K562 (cell line): ENCODE data around the gene NUP153. TPM values are rescaled to one million over a fixed set of nuclear protein-coding genes. Genes with fewer than 3 reads are reported as not detected.

Experiments
- ATAC-seq: fragments of 200-7000 bp; cut with Tn5 transposase; 3 replicates; pipeline ENCODE4 v1.9.1; 2020; ENCODE audit warnings: moderate library complexity
- BruUV-seq: library from RNA; stranded (reverse); fragments of 400-500 nt; replicated peaks from 2 replicates; lab custom pipeline; 2021; lab: Mats Ljungman, UMichigan
- CTCF ChIA-PET: fragments of 300-600 bp; formaldehyde crosslinking; extraction: SDS; loops from one replicate; lab custom pipeline; 2021; ENCODE audit warnings: low intra/inter-chr PET ratio; lab: Yijun Ruan, JAX
- POLR2A ChIA-PET: fragments of 300-600, 350-650 bp; sonication (Branson Sonifier 250); formaldehyde crosslinking; extraction: SDS; loops from one replicate; lab custom pipeline; 2021; ENCODE audit warnings: antibody characterized with exemption, inconsistent platforms; lab: Yijun Ruan, JAX
- DNase-seq, 4 experiments: peaks; one replicate each; pipeline versions ENCODE4 v3.0.0 to v3.0.0-alpha.2; 2011 to 2018; ENCODE audit warnings: low spot score in 3 of 4, mixed read lengths in 3 of 4; ENCODE audit errors: extremely low read depth in 1 of 4
- FAIRE-seq: peaks from 2 replicates; lab custom pipeline; 2011; peaks lifted over from hg19 to GRCh38; lab: Jason Lieb, UNC
- H2AFZ ChIP-seq: 2 replicates; pipeline ENCODE4 v1.6.0; 2011; ENCODE audit warnings: low read depth, low read length, control low read depth, inconsistent platforms
- H3K27ac ChIP-seq: fragments of 200-600 bp; 3 replicates; pipeline ENCODE4 v1.8.0; 2011; ENCODE audit warnings: low read depth, mild to moderate bottlenecking, control low read depth, inconsistent platforms, low read length, moderate library complexity, mixed read lengths; ENCODE audit errors: extremely low read depth
- H3K27me3 ChIP-seq, 2 experiments: fragments of 300-600 bp in 1 of 2; 2 replicates in 1 of 2; 3 replicates in 1 of 2; pipeline versions ENCODE4 v1.6.0 to v1.8.0; 2011; ENCODE audit warnings: inconsistent platforms in 2 of 2, low read length in 2 of 2, mild to moderate bottlenecking in 1 of 2, mixed read lengths in 1 of 2, moderate library complexity in 1 of 2; ENCODE audit not compliant: control insufficient read depth in 2 of 2, insufficient read depth in 2 of 2
- H3K36me3 ChIP-seq: fragments of 300-600 bp; 3 replicates; pipeline ENCODE4 v1.8.0; 2011; ENCODE audit warnings: mild to moderate bottlenecking, low read length, inconsistent platforms; ENCODE audit not compliant: control insufficient read depth, insufficient read depth
- H3K4me1 ChIP-seq, 2 experiments: fragments of 200-600 bp in 1 of 2; replicated peaks in 1 of 2; 2 replicates in 1 of 2; 3 replicates in 1 of 2; pipeline versions ENCODE4 v1.5.1 to v1.8.0; 2011; ENCODE audit warnings: inconsistent platforms in 2 of 2, low read length in 2 of 2, mild to moderate bottlenecking in 1 of 2, mixed read lengths in 1 of 2, moderate library complexity in 1 of 2; ENCODE audit not compliant: control insufficient read depth in 2 of 2, insufficient read depth in 2 of 2
- H3K4me2 ChIP-seq: 2 replicates; pipeline ENCODE4 v1.6.1; 2011; ENCODE audit warnings: low read length, control low read depth, inconsistent platforms, mixed read lengths; ENCODE audit not compliant: insufficient read depth
- H3K4me3 ChIP-seq: fragments of 200-600 bp; sonication (generic), shearing (Covaris generic); 2 replicates; pipeline ENCODE4 v1.5.1; 2016; ENCODE audit warnings: control low read depth, inconsistent platforms
- H3K79me2 ChIP-seq: fragments of 200-600 bp; 3 replicates; pipeline ENCODE4 v1.8.0; 2011; ENCODE audit warnings: low read length, inconsistent platforms; ENCODE audit not compliant: control insufficient read depth, insufficient read depth
- H3K9ac ChIP-seq, 2 experiments: 2 replicates each; pipeline versions ENCODE4 v1.6.0 to v1.6.1; 2011; ENCODE audit warnings: low read depth in 2 of 2, low read length in 2 of 2, control low read depth in 1 of 2, inconsistent platforms in 1 of 2, mild to moderate bottlenecking in 1 of 2, mixed read lengths in 1 of 2; ENCODE audit not compliant: insufficient read depth in 1 of 2
- H3K9me1 ChIP-seq: one replicate; pipeline ENCODE4 v1.6.0; 2011; ENCODE audit warnings: inconsistent platforms, mild to moderate bottlenecking, low read length, moderate library complexity; ENCODE audit not compliant: control insufficient read depth, insufficient read depth
- H3K9me3 ChIP-seq: replicated peaks from 2 replicates; pipeline ENCODE4 v1.5.1; 2011; ENCODE audit warnings: low read depth, low read length, inconsistent platforms; ENCODE audit not compliant: control insufficient read depth, insufficient read depth
- H4K20me1 ChIP-seq: replicated peaks from 2 replicates; pipeline ENCODE4 v1.6.1; 2011; ENCODE audit warnings: low read length, inconsistent platforms, mixed read lengths; ENCODE audit not compliant: control insufficient read depth, insufficient read depth
- ADNP ChIP-seq: fragments of 200-800 bp; sonication (Bioruptor generic); IDR thresholded peaks from 2 replicates; pipeline ENCODE4 v1.6.1; 2016; ENCODE audit warnings: missing genetic modification characterization, missing compliant biosample characterization
- BACH1 ChIP-seq: fragments of 200-800 bp; sonication (Bioruptor generic); IDR thresholded peaks from 2 replicates; pipeline ENCODE4 v1.6.1; 2016; ENCODE audit warnings: missing genetic modification characterization, missing compliant biosample characterization
- CBFA2T2 ChIP-seq: fragments of 450-650 bp; conservative IDR thresholded peaks from 2 replicates; pipeline ENCODE4 v1.6.1; 2017; ENCODE audit warnings: mild to moderate bottlenecking
- CBFA2T3 ChIP-seq: fragments of 450-650 bp; IDR thresholded peaks from 2 replicates; pipeline ENCODE4 v1.6.1; 2017
- GTF2F1 ChIP-seq: IDR thresholded peaks from 2 replicates; pipeline ENCODE4 v1.6.1; 2011; ENCODE audit warnings: low read depth, low read length, improper control_type of control experiment
- HNRNPUL1 ChIP-seq: fragments of 200-400 bp; formaldehyde crosslinking; IDR thresholded peaks from 2 replicates; pipeline ENCODE4 v1.6.1; 2017; ENCODE audit warnings: low read length
- L3MBTL2 ChIP-seq: fragments of 450-650 bp; IDR thresholded peaks from 2 replicates; pipeline ENCODE4 v1.6.1; 2016; ENCODE audit warnings: mild to moderate bottlenecking, moderate library complexity
- MEIS2 ChIP-seq: fragments of 450-650 bp; IDR thresholded peaks from 2 replicates; pipeline ENCODE4 v1.6.1; 2014; ENCODE audit warnings: mild to moderate bottlenecking; ENCODE audit not compliant: partially characterized antibody
- NFRKB ChIP-seq: fragments of 450-650 bp; IDR thresholded peaks from 2 replicates; pipeline ENCODE4 v1.6.1; 2016; ENCODE audit warnings: low read depth
- TAF9B ChIP-seq: fragments of 450-650 bp; IDR thresholded peaks from 2 replicates; pipeline ENCODE4 v1.6.1; 2018; ENCODE audit warnings: mild to moderate bottlenecking; ENCODE audit not compliant: partially characterized antibody
- ZNF133 ChIP-seq: fragments of 250-450 bp; sonication (Bioruptor Pico); IDR thresholded peaks from 2 replicates; pipeline ENCODE4 v1.4.0; 2020; ENCODE audit warnings: mild to moderate bottlenecking
- ZNF766 ChIP-seq: fragments of 200-800 bp; sonication (Bioruptor generic); conservative IDR thresholded peaks from 2 replicates; pipeline ENCODE4 v1.6.1; 2016; ENCODE audit warnings: missing genetic modification characterization, missing compliant biosample characterization
- WGBS: fragments of 100-300 bp; shearing (Covaris generic); methylation state at CpG from one replicate; pipeline ENCODE4 v1.1.6; 2016; ENCODE audit warnings: low coverage, mixed read lengths; ENCODE audit not compliant: insufficient coverage; ENCODE audit errors: missing lambda C conversion rate; 5-methylcytosine and 5-hydroxymethylcytosine counted together
- in situ Hi-C: fragments of 300-500 bp; cut with MboI; formaldehyde crosslinking; loops from 4 replicates; pipeline ENCODE4 v1.15.0; 2018; ENCODE audit warnings: inconsistent platforms, mixed read lengths
- intact Hi-C: fragments of 100-400 bp; cut with micrococcal nuclease; formaldehyde crosslinking; loops from 2 replicates; pipeline ENCODE4 v1.14.2; 2022
- polyA plus RNA-seq, 8 experiments: library from polyadenylated mRNA; depleted of rRNA in 4 of 8; stranded (reverse) in 5 of 8; unstranded in 3 of 8; fragments of >200 nt; fragmentation: Nextera tagmentation in 2 of 8; fragmentation: Illumina TruSeq in 1 of 8; extraction: Ambion mirVana in 2 of 8; extraction: Trizol in 1 of 8; gene quantifications; 2 replicates each; pipeline versions ENCODE4 v1.2.1 to v1.2.3, GENCODE V29; 2011 to 2014; ENCODE audit warnings: inconsistent platforms in 1 of 8, missing spikeins in 1 of 8
- total RNA-seq, 7 experiments: library from RNA; depleted of rRNA in 6 of 7; stranded (reverse); fragments of >200 nt in 6 of 7; fragmentation: Illumina TruSeq in 2 of 7; extraction: Trizol in 2 of 7; gene quantifications; 2 replicates each; pipeline versions ENCODE4 v1.2.1 to v1.2.3, GENCODE V29; 2011 to 2021; ENCODE audit warnings: low replicate concordance in 1 of 7
- TF ChIP-seq, protein P1 (sequence below), 2 experiments: fragments of 450-650 bp; IDR thresholded peaks; 2 replicates each; pipeline ENCODE4 v1.6.1; 2018; ENCODE audit warnings: mild to moderate bottlenecking in 2 of 2, low read depth in 1 of 2; ENCODE audit not compliant: partially characterized antibody in 2 of 2
- TF ChIP-seq, protein P2 (sequence below): fragments of 200-800 bp; sonication (Bioruptor generic); IDR thresholded peaks from 2 replicates; pipeline ENCODE4 v1.6.1; 2016; ENCODE audit warnings: missing genetic modification characterization, missing compliant biosample characterization

The NUP153 gene
- total and polyA plus RNA-seq, 9 of the 15 experiments (the other 6 are each of a cell fraction or from before 2014, with no cell fraction given), result 21.9 to 110 (median 84.8) TPM

DNA sequence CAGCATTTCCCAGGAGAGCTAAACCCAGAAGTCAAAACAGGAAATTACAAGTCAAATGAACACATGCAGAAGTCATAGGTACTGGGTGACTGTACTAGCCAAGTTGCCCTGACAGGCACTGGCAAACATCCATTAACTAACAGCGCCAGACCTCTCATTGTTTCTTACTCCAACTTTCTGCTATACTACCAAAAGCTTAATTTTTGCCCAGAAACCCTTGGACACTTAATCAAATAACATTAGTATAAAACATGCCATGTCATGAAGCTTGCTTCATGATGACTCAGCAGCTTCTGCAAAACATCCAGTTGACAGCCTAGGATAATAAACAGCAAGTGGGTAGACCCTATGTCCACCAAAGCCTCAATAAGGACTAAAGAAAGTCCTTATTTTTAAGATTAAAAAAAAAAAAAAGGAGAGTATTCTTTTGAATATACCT, 3.5 kb downstream of the NUP153 start:
- Histone ChIP-seq H3K9ac (peak overlapping the region in 1 of 2 experiments; percentile 99; a peak in 2 of 4 replicates), H3K79me2 (peaks cover 84% of the 10 kb centered on the region), H3K9me1 (no peaks in the 10 kb centered on the region), H3K36me3 (peaks cover 22% of the 10 kb centered on the region; the same call in 2 of the 3 replicates), H3K4me2 (peak overlapping the region; percentile 90), H3K9me3 (no peaks in the 10 kb centered on the region), H2AFZ (no peak overlapping the region), H3K27ac (peak overlapping the region; percentile 98), H3K4me1 (peaks cover 26 to 35% of the 10 kb centered on the region in 2 experiments), H3K27me3 (no peaks in the 10 kb centered on the region), H3K4me3 (peak overlapping the region; percentile 80), H4K20me1 (peaks cover 9% of the 10 kb centered on the region; the same call in 1 of the 2 replicates)
- ATAC-seq, result peak; percentile 41
- intact Hi-C loops (loop anchor here (5.0 to 10.0 kb wide), 3 partner anchors 114 to 452 kb away; partner anchors contain the start of genes KDM1B, KIF13A and TPMT), in situ Hi-C loops (no loop called here)
- POLR2A ChIA-PET, result interaction anchor here (0.6 to 10.2 kb wide), 9 partner anchors 11 to 107 kb away, joined by 3 to 164 read pairs (median 4); no protein-coding TSS in a partner anchor
- 0% methylated on average over 1 of the region's 1 CpG for whole genome bisulfite sequencing
- CTCF ChIA-PET, result no interaction called here
- peak; percentile 80 for FAIRE-seq
- no TSS peak for BruUV-seq
- peak; percentile 32 to 84 (median 52) for DNase-seq
- no peak for TF ChIP-seq CBFA2T2
- TF ChIP-seq ZNF766 (CRISPR knock-in tag), result no peak
- no peak for TF ChIP-seq ADNP (tag)
- 0 out of 2 replicates have a peak, but pooled peaks have one; percentile 13 for TF ChIP-seq L3MBTL2
- no peak for TF ChIP-seq ZNF133 (CRISPR knock-in tag)
- TF ChIP-seq BACH1 (tag), result peak; percentile 99
- TF ChIP-seq, protein P1, sequence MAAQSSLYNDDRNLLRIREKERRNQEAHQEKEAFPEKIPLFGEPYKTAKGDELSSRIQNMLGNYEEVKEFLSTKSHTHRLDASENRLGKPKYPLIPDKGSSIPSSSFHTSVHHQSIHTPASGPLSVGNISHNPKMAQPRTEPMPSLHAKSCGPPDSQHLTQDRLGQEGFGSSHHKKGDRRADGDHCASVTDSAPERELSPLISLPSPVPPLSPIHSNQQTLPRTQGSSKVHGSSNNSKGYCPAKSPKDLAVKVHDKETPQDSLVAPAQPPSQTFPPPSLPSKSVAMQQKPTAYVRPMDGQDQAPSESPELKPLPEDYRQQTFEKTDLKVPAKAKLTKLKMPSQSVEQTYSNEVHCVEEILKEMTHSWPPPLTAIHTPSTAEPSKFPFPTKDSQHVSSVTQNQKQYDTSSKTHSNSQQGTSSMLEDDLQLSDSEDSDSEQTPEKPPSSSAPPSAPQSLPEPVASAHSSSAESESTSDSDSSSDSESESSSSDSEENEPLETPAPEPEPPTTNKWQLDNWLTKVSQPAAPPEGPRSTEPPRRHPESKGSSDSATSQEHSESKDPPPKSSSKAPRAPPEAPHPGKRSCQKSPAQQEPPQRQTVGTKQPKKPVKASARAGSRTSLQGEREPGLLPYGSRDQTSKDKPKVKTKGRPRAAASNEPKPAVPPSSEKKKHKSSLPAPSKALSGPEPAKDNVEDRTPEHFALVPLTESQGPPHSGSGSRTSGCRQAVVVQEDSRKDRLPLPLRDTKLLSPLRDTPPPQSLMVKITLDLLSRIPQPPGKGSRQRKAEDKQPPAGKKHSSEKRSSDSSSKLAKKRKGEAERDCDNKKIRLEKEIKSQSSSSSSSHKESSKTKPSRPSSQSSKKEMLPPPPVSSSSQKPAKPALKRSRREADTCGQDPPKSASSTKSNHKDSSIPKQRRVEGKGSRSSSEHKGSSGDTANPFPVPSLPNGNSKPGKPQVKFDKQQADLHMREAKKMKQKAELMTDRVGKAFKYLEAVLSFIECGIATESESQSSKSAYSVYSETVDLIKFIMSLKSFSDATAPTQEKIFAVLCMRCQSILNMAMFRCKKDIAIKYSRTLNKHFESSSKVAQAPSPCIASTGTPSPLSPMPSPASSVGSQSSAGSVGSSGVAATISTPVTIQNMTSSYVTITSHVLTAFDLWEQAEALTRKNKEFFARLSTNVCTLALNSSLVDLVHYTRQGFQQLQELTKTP (IDR thresholded peaks at IDR 0.05; ENCODE audit: low read depth in 1 of 2, partially characterized antibody in 2 of 2), result peak; percentile 38 to 62
- no peak for TF ChIP-seq HNRNPUL1
- peak; percentile 91 for TF ChIP-seq MEIS2
- peak; percentile 31; the same call in 1 of the 2 replicates for TF ChIP-seq CBFA2T3
- peak; percentile 38 for TF ChIP-seq TAF9B
- 0 out of 2 replicates have a peak, but pooled peaks have one; percentile 17 for TF ChIP-seq NFRKB
- TF ChIP-seq, protein P2, sequence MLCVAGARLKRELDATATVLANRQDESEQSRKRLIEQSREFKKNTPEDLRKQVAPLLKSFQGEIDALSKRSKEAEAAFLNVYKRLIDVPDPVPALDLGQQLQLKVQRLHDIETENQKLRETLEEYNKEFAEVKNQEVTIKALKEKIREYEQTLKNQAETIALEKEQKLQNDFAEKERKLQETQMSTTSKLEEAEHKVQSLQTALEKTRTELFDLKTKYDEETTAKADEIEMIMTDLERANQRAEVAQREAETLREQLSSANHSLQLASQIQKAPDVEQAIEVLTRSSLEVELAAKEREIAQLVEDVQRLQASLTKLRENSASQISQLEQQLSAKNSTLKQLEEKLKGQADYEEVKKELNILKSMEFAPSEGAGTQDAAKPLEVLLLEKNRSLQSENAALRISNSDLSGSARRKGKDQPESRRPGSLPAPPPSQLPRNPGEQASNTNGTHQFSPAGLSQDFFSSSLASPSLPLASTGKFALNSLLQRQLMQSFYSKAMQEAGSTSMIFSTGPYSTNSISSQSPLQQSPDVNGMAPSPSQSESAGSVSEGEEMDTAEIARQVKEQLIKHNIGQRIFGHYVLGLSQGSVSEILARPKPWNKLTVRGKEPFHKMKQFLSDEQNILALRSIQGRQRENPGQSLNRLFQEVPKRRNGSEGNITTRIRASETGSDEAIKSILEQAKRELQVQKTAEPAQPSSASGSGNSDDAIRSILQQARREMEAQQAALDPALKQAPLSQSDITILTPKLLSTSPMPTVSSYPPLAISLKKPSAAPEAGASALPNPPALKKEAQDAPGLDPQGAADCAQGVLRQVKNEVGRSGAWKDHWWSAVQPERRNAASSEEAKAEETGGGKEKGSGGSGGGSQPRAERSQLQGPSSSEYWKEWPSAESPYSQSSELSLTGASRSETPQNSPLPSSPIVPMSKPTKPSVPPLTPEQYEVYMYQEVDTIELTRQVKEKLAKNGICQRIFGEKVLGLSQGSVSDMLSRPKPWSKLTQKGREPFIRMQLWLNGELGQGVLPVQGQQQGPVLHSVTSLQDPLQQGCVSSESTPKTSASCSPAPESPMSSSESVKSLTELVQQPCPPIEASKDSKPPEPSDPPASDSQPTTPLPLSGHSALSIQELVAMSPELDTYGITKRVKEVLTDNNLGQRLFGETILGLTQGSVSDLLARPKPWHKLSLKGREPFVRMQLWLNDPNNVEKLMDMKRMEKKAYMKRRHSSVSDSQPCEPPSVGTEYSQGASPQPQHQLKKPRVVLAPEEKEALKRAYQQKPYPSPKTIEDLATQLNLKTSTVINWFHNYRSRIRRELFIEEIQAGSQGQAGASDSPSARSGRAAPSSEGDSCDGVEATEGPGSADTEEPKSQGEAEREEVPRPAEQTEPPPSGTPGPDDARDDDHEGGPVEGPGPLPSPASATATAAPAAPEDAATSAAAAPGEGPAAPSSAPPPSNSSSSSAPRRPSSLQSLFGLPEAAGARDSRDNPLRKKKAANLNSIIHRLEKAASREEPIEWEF, result 0 out of 2 replicates have a peak, but pooled peaks have one; percentile 8
- no peak for TF ChIP-seq GTF2F1
